BLaER1 (cell line): ENCODE data around the gene IRX4.

Source experiments
- H3K27ac ChIP-seq: shearing (Covaris generic); formaldehyde crosslinking; 2 replicates; pipeline ENCODE4 v1.8.1; 2022
- H3K27me3 ChIP-seq: shearing (Covaris generic); formaldehyde crosslinking; 2 replicates; pipeline ENCODE4 v1.8.1; 2022
- H3K36me3 ChIP-seq: shearing (Covaris generic); formaldehyde crosslinking; 2 replicates; pipeline ENCODE4 v1.8.1; 2022
- H3K4me1 ChIP-seq: shearing (Covaris generic); formaldehyde crosslinking; 2 replicates; pipeline ENCODE4 v1.8.1; 2022
- H3K4me2 ChIP-seq: shearing (Covaris generic); formaldehyde crosslinking; 2 replicates; pipeline ENCODE4 v1.8.1; 2022
- H3K4me3 ChIP-seq: shearing (Covaris generic); formaldehyde crosslinking; 2 replicates; pipeline ENCODE4 v1.8.1; 2022
- H3K9ac ChIP-seq: shearing (Covaris generic); formaldehyde crosslinking; 2 replicates; pipeline ENCODE4 v1.8.1; 2022
- H3K9me3 ChIP-seq: shearing (Covaris generic); formaldehyde crosslinking; 2 replicates; pipeline ENCODE4 v1.8.1; 2022
- H4K20me1 ChIP-seq: shearing (Covaris generic); formaldehyde crosslinking; 2 replicates; pipeline ENCODE4 v1.8.1; 2022
- Cebpa-rat ChIP-seq: shearing (Covaris generic); IDR thresholded peaks from 2 replicates; pipeline ENCODE4 v1.8.1; 2022

The IRX4 gene

GRCh38 chr5:1907616-1908015, 24.9 kb upstream of the IRX4 start:
- TF ChIP-seq Cebpa-rat = no peak

GRCh38 chr5:1905108-1905507, 22.4 kb upstream of the IRX4 start:
- Histone ChIP-seq H3K27ac (no peak overlapping the region), H3K9ac (no peak overlapping the region), H3K4me3 (no peak overlapping the region), H3K4me2 (no peak overlapping the region), H3K9me3 (peaks cover 28% of the 10 kb centered on the region), H4K20me1 (no peaks in the 10 kb centered on the region), H3K27me3 (no peaks in the 10 kb centered on the region), H3K4me1 (no peaks in the 10 kb centered on the region), H3K36me3 (no peaks in the 10 kb centered on the region)
- TF ChIP-seq Cebpa-rat = no peak

More at GRCh38 chr5:1907616-1908015, 24.9 kb upstream of the IRX4 start:
- Histone ChIP-seq H4K20me1 (no peaks in the 10 kb centered on the region), H3K36me3 (no peaks in the 10 kb centered on the region), H3K27me3 (no peaks in the 10 kb centered on the region), H3K9me3 (peaks cover 23% of the 10 kb centered on the region), H3K4me2 (no peak overlapping the region), H3K27ac (no peak overlapping the region), H3K4me3 (no peak overlapping the region), H3K4me1 (peaks cover under 1% of the 10 kb centered on the region; the same call in 1 of the 2 replicates), H3K9ac (no peak overlapping the region)

- TF ChIP-seq Cebpa-rat = no peak
These were observed 19.3 kb upstream of the IRX4 start for GRCh38 chr5:1901983-1902382.

GRCh38 chr5:1901061-1901460, 18.3 kb upstream of the IRX4 start:
- no peak for TF ChIP-seq Cebpa-rat
- Histone ChIP-seq H3K27me3 (no peaks in the 10 kb centered on the region; the same call in 1 of the 2 replicates), H3K4me3 (no peak overlapping the region)

More at GRCh38 chr5:1901983-1902382, 19.3 kb upstream of the IRX4 start:
- H4K20me1 ChIP-seq = no peaks in the 10 kb centered on the region
- no peaks in the 10 kb centered on the region; the same call in 1 of the 2 replicates for H3K27me3 ChIP-seq
- H3K4me3 ChIP-seq = no peak overlapping the region
- H3K27ac ChIP-seq = no peak overlapping the region
- no peak overlapping the region for H3K4me2 ChIP-seq
- peaks cover 28% of the 10 kb centered on the region for H3K9me3 ChIP-seq
- H3K4me1 ChIP-seq = no peaks in the 10 kb centered on the region
- H3K36me3 ChIP-seq = no peaks in the 10 kb centered on the region
- H3K9ac ChIP-seq = no peak overlapping the region

GRCh38 chr5:1899201-1899600, 16.5 kb upstream of the IRX4 start:
- H4K20me1 ChIP-seq = no peaks in the 10 kb centered on the region
- no peak overlapping the region for H3K9ac ChIP-seq
- H3K27ac ChIP-seq = no peak overlapping the region
- no peaks in the 10 kb centered on the region for H3K36me3 ChIP-seq
- no peak for TF ChIP-seq Cebpa-rat
- H3K4me2 ChIP-seq = no peak overlapping the region
- peaks cover 6% of the 10 kb centered on the region; the same call in 1 of the 2 replicates for H3K4me1 ChIP-seq
- H3K9me3 ChIP-seq = peaks cover 10% of the 10 kb centered on the region
- no peak overlapping the region for H3K4me3 ChIP-seq
- no peaks in the 10 kb centered on the region; the same call in 1 of the 2 replicates for H3K27me3 ChIP-seq

More at GRCh38 chr5:1901061-1901460, 18.3 kb upstream of the IRX4 start:
- Histone ChIP-seq H3K9ac (no peak overlapping the region), H3K4me1 (0 out of 2 replicates have a peak, but pooled peaks cover under 1% of the 10 kb centered on the region), H3K27ac (no peak overlapping the region), H4K20me1 (no peaks in the 10 kb centered on the region), H3K4me2 (no peak overlapping the region), H3K9me3 (peaks cover 28% of the 10 kb centered on the region), H3K36me3 (no peaks in the 10 kb centered on the region)

- no peak overlapping the region for H3K4me2 ChIP-seq
- H3K9ac ChIP-seq = no peak overlapping the region
- H3K36me3 ChIP-seq = no peaks in the 10 kb centered on the region
- H3K9me3 ChIP-seq = 0 out of 2 replicates have a peak, but pooled peaks cover 5% of the 10 kb centered on the region
- H3K27ac ChIP-seq = no peak overlapping the region
- H3K27me3 ChIP-seq = peaks cover 11% of the 10 kb centered on the region
- H4K20me1 ChIP-seq = no peaks in the 10 kb centered on the region
- H3K4me1 ChIP-seq = peaks cover 12% of the 10 kb centered on the region
- no peak overlapping the region for H3K4me3 ChIP-seq
- TF ChIP-seq Cebpa-rat = no peak
These were observed 15.2 kb upstream of the IRX4 start for GRCh38 chr5:1897816-1898450.

GRCh38 chr5:1897386-1897785, 14.7 kb upstream of the IRX4 start:
- no peak overlapping the region for H3K9ac ChIP-seq
- H3K4me1 ChIP-seq = peaks cover 18% of the 10 kb centered on the region
- no peak for TF ChIP-seq Cebpa-rat
- 0 out of 2 replicates have a peak, but pooled peaks cover 5% of the 10 kb centered on the region for H3K9me3 ChIP-seq
- peaks cover 17% of the 10 kb centered on the region for H3K27me3 ChIP-seq
- no peak overlapping the region for H3K27ac ChIP-seq
- H3K4me3 ChIP-seq = no peak overlapping the region
- no peaks in the 10 kb centered on the region for H4K20me1 ChIP-seq
- H3K4me2 ChIP-seq = no peak overlapping the region
- H3K36me3 ChIP-seq = no peaks in the 10 kb centered on the region

- Histone ChIP-seq H3K36me3 (no peaks in the 10 kb centered on the region), H3K27me3 (peaks cover 21% of the 10 kb centered on the region), H3K4me1 (peaks cover 21% of the 10 kb centered on the region), H3K4me2 (no peak overlapping the region), H4K20me1 (no peaks in the 10 kb centered on the region), H3K9me3 (0 out of 2 replicates have a peak, but pooled peaks cover 5% of the 10 kb centered on the region), H3K4me3 (no peak overlapping the region), H3K9ac (no peak overlapping the region), H3K27ac (no peak overlapping the region)
- TF ChIP-seq Cebpa-rat = no peak
These were observed 14.1 kb upstream of the IRX4 start for GRCh38 chr5:1896602-1897376.

GRCh38 chr5:1895739-1896420, 13.2 kb upstream of the IRX4 start:
- Histone ChIP-seq H3K27me3 (peaks cover 21% of the 10 kb centered on the region), H3K9me3 (no peaks in the 10 kb centered on the region), H3K27ac (no peak overlapping the region), H3K36me3 (no peaks in the 10 kb centered on the region), H4K20me1 (no peaks in the 10 kb centered on the region), H3K4me1 (peaks cover 21% of the 10 kb centered on the region), H3K4me3 (no peak overlapping the region), H3K4me2 (peak overlapping the region; percentile 14; the same call in 1 of the 2 replicates), H3K9ac (no peak overlapping the region)
- TF ChIP-seq Cebpa-rat = no peak

- H3K4me2 ChIP-seq = no peak overlapping the region
- no peaks in the 10 kb centered on the region for H3K9me3 ChIP-seq
- no peak overlapping the region for H3K4me3 ChIP-seq
- H3K9ac ChIP-seq = no peak overlapping the region
- no peak for TF ChIP-seq Cebpa-rat
- no peaks in the 10 kb centered on the region for H4K20me1 ChIP-seq
- H3K27ac ChIP-seq = no peak overlapping the region
- peaks cover 28% of the 10 kb centered on the region for H3K4me1 ChIP-seq
- H3K36me3 ChIP-seq = no peaks in the 10 kb centered on the region
- peaks cover 21% of the 10 kb centered on the region for H3K27me3 ChIP-seq
These were observed 11.5 kb upstream of the IRX4 start for GRCh38 chr5:1894243-1894642.
